ENCODE results near the gene MRAP. TPM values are rescaled to one million over a fixed set of nuclear protein-coding genes. Genes with fewer than 3 reads are reported as not detected.

Gene MRAP
- total RNA-seq, 2 donors from 2014 or later = 0.33 TPM; not detected in 1

DNA sequence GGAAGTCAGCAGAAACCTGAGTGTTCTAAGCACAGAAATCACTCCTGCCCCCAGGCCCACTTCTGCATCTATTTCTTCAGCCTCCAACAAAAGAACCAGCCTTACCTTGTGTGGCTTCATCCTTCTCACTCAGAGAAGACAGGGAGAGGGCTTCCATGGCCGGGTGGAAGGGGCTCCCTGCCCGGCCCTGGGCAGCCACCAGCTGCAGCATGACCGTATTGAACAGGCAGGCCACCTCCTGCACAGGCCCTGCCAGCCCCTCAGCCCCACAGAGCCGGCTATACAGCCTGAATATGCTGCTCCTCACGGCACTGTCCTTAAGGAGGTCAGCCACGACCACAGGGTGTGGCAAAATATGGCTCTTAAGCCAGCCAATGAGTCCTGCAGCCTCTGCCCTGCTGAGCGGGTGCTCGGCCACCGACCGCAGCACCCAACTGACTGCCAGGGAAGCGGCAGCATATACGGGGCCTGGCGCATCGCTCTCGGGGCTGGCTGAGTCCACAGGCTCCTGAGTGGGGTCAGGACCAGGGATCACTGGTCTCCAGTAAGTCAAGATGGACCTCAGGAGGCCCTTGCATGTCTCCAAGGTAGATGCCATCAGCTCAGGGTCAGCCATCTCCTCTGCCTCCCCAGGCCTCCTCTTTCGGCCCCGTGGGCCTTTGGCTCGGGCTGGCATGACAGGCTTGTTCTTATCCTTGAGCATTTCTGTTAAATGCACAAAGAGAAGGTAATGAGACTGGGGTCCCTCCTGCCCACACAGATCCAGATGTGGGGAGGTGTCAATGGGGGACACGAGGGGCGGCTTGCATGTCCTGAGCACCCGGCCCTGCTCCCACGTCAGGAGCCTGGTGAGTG is 17.9 kb downstream of the MRAP start:
- peak; percentile 67 for DNase-seq (ENCODE audit: low spot score)
- intact Hi-C loops (cut with DNase I) = no loop called here

DNA sequence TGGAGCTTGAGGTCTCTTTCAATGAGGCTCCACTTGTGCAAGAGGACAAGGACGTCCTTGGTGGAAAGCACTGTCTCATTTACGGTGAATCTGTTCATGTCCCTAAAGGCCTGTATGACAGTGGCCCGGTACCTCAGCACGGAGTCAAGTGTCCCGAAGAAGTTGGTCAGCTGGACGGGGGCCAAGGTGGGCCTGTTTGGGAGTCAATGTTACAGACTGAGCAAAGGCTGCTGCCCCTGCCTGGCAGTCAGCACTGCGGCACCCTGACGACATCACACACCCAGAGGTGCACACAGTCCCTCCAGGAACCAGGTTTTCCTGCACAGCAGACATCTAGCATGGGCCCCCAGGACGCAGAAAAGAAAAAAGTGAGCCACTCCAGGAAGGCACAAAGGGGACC is 19.1 kb downstream of the MRAP start:
- intact Hi-C loops (cut with DNase I) = no loop called here
- DNase-seq (ENCODE audit: low spot score) = peak; percentile 79

DNA sequence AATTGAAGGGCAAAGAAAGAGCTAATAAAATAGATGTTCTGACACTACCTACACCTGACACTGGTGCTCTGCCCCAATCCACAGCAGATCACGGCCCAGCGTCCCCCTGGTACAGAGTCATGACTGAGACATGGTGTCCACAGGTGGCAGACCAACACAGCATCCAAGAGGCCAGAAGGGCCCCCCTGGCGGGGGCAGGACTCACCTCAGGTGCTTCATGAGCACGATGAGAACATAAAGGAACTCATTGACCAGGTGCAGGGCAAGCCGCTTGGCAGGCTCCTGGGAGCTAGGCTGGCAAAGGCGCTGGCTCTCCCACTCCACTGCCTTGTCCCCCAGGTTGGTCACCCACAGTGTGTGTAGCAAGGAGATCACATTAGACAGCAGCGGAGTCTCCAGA is 20.4 kb downstream of the MRAP start:
- intact Hi-C loops (cut with DNase I) = no loop called here
- DNase-seq (ENCODE audit: low spot score) = no peak

DNA sequence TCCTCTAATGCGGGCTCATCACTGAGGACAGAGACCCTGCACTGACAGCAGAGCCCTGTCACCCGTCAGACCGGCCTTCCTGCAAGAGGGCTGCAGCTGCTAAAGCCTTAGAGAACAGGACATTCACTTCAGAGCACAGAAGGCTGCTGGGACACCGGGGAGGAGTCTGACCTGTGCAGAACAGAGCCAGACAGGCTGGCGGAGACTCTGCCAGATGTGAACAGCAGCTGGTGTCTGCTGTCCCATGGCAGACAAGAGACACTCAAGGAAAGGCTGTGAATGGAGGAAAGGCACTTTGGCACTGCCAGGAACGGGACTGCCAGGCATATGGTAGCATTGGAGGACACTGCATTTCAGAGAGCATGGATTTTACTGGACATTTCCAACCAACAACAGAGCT is 21.4 kb downstream of the MRAP start:
- DNase-seq (ENCODE audit: low spot score) = no peak
- intact Hi-C loops (cut with DNase I) = no loop called here

DNA sequence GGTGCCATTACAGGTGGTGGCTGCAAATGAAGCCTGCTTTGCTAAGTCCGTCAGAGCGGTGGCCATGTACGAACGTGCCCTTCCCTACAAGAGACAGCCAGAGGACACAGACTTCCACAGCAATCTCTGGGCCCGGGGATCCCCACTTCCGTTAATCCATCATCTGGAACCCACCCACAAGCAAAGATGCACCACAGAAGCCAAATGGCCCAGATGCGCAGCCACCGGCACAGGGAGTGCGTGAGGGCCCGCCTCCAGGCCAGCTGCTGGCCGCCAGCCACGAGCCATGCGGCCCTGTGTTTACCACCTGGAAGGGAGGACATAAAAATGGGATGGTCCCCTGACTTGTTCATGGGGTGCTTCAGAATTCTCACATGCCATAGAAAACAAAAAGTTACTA is 22.1 kb downstream of the MRAP start:
- intact Hi-C loops (cut with DNase I) = no loop called here
- no peak for DNase-seq (ENCODE audit: low spot score)

DNA sequence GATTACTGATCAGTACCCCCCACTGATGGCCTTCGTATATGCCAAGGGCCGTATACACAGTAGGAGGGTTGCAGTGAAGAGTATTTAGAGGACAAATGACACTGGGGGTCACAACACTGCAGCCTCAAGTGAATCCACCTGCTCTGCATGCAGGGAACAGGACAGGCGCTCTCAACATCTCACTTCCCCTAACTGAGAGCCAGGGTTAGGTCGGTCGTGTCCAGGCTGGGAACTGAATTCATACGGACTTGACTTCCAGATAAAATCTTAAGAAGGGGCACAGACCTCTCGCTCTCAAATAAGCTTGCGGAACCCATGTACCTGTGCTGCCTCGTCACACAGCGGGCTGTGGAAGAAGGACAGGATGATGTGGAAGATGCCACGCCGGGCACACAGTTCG is 22.8 kb downstream of the MRAP start:
- DNase-seq (ENCODE audit: low spot score) = no peak
- intact Hi-C loops (cut with DNase I) = no loop called here

DNA sequence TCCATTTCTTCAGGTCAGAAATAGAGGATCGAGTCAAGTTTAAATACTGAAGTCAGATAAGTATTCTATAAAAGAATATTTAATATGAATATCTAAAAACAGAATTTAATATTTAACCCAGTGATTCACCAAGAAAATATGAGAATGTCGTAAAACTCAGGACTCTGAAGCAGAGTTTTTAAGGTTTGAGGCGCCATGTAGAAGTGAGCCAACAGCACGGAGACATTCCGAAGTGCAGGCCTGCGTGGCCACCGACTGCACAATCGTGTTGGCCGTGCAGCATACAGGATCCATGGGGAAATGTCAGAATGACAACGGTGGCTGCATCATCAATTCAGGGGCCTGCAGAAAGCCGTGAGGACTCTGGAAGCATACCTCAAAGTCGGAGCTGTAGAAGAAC is 23.4 kb downstream of the MRAP start:
- no peak for DNase-seq (ENCODE audit: low spot score)
- intact Hi-C loops (cut with DNase I) = no loop called here

DNA sequence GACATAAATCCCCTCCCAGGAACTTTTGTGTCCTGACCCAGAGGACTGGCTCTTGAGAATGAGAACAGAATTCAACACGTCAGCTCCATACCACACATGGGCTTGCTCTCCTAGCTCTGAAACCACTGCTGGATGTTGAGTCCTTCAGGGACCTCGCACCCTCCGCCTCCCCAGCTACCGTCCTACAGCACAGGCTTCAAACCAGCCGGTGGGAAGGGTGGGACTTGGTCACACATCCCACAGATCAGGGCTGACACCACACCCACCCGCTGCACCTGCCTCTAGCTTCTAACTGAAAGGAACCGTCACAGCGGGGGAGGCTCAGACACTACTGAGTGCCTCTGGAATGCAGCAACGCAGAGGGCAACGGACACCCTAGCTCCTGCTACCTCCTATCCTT is 24.0 kb downstream of the MRAP start:
- intact Hi-C loops (cut with DNase I) = no loop called here

DNA sequence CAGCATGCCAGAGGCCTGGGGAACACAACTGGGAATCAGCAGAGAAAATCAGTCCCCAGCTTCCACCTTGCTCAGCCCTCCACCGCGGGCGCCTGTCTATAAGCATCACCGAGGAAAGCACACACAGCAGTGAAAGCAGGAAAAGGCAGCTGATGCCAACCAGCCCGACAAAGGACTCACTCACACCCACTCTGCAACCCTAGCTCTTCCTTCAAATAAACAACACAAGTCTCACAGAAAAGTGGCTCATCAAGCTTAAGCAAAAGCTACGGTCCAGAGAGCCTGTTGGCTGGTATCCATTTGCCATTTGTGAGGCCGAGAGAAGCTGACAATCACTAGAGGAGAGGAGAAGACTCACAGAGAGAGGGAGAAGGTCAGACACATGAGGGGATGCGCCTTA is 27.1 kb downstream of the MRAP start:
- DNase-seq (ENCODE audit: low spot score) = no peak
- intact Hi-C loops (cut with DNase I) = no loop called here

More for the DNA sequence above, 24.0 kb downstream of the MRAP start:
- no peak for DNase-seq (ENCODE audit: low spot score)

DNA sequence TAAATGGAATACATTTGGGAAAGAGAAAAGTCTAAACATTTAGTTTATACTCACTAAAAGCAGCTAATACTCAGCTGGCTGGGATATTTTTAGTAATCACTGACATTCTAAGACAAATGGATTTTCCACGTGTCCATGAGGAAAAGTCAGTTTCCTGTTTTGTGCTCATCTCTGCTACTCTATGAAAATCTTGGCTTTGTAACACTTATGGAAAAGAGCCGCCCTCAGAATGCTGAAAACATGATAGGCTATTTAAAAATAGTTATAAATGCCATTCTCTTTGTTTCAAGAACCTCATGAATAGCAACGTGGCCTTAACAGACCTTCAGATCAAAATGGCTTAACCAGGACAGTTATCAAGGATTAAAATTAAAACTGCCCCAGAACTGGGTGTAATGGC is 29.9 kb downstream of the MRAP start:
- intact Hi-C loops (cut with DNase I) = no loop called here
- DNase-seq (ENCODE audit: low spot score) = no peak

DNA sequence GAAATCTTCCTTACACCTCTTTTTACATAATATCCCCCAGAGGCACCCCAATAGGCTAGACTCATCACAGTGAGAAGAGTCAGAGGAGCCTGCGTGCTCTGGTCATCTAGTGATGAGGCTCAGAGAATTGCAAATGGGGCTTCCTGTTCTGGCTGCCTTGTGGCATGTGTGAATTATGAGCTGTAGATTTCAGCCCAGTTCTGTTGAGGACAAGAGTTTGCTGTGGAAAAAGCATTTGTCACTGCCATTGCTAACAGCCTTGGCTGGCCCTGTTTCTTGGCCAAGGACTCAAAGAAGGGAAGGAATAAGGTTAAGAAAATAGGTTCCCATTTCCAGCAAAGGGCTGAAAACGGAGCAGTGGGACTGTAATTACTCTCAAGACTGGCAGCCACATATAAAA is 30.7 kb downstream of the MRAP start:
- intact Hi-C loops (cut with DNase I) = no loop called here
- DNase-seq (ENCODE audit: low spot score) = peak; percentile 87

DNA sequence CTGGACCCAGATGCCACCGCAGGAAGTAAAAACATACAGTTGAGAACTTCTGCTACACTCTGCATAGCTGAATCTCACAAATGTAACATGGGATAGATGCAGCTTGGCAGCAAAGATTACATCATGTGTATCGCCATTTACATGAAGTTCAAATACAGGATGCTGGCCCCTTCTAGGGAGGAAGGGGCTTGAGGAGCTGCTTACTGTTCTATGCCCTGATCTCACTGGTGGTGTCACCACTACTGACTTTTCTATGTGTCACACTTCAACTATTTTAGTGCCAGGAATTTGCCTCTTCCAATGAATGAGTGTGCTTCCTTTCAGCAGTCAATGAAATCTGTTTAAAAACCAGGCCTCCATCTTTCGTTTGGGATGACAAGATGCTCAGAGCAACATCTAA is 31.1 kb downstream of the MRAP start:
- no peak for DNase-seq (ENCODE audit: low spot score)
- intact Hi-C loops (cut with DNase I) = no loop called here

DNA sequence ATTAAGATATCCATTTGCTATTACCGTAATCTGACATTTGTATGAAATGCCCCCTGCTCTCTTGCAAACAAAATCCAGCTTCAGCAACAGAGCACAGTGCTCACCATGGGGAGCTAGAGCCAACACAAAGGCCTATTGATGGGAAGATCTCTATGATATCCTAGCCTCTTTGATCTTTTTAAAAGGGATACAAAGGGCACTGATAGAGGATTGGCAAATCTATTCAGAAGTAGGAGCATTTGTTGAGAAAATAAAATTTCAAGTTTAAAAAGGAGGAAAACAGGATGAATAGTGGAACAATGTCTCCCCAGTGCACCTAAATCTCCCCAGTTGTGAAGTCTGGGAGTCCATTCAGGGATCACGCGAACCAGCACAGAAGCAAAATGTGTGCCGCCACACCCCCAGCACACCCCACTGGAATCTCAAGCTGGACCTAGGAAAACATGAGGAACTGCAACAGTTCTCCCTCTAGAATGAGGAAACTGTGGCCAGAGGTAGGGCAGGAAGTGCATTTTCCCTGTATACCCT is 32.2 kb downstream of the MRAP start:
- intact Hi-C loops (cut with DNase I) = no loop called here
- peak; percentile 13 for DNase-seq (ENCODE audit: low spot score)

DNA sequence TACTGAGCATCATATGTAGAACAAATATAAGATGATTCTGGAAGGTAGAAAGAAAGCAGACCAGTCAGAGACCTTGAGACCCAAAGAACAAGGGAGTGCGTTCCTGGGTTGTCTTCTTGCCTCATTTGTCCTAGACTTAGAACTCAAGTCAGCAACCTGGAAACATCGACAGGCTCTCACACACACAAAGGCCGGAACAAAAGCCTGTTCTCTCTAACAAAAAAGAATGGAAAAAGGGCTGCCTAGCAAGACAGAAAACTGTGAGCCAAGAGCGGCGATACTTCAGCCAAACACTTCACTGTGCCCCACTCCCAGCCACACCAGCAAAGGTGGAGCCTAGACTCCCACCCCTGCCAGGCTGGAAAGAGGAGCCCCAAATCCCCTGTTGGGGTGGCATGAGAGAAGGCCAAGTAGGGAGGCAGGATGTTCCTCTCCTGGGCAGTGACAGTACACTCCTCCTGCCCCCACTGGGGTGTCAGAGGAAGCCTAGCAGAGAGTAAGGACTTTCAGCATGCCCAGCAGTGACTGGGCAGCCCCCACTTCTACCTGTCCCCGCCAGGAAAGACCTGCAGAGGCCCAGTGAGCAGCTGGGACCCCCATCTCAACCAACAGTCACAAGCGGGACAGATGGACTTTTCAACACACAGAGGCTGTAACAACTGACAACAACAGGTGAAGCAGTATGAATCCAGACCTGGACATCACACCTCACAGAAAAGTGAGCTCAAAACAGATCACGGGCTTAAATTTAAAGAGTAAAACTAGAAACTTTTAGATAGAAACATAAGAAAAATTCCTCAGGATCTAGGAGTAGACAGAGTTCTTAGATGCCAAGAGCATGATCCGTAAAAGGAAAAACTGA is 33.0 kb downstream of the MRAP start:
- DNase-seq (ENCODE audit: low spot score) = peak; percentile 45
- intact Hi-C loops (cut with DNase I) = no loop called here

DNA sequence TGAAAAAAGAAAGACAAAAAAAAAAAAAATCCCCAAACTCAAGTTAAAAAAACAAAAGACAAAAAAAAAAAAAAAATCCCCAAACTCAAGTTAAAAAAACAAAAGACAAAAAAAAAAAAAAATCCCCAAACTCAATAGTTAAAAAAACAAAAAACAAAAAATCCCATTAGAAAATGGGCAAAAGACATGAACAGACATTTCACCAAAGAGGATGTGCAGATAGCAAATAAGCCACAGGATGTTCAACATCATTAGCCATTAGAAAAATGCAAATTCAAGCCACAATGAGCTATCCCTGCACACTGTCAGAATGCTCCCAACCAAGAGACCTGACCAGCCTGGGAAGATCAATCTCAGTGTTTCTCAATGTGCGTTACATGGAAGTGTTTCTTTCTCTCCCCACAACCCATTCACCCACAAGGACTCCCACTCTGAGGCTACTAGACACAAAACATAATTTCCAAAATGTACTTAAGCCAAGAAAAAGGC is 33.9 kb downstream of the MRAP start:
- intact Hi-C loops (cut with DNase I) = no loop called here

DNA sequence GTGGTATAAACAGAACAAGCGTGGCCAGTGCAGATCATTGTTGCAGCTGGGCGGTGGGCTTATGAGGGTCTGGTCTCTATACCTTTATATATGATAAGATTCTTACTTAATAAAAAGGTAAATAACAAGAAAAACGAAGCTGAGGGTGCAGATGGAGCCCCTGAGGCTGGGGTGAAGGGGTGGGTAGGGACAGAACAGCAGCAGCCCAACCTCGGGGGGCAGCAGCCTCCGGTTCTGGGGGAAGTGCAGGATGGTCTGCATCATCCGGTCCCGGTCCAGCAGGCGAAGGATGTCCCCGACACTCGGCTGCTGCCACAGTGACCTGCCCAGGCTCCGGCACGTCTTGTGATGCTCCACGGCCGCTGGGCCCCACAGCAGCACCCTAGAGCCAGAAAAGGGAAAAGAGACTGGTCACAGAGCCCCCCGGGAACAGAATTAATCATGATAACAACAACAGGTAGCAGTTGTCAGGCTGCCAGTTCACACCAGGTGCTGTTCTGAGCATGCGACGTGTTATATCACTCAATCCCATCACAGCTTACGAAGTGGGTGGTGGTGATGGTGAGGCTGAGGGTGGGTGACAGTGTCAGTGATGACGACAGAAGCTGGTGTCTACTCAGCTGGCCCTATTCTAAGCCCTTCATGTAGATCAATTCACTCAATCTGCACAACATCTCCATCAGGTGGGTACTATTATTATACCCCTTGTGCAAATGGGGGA is 35.5 kb downstream of the MRAP start:
- DNase-seq (ENCODE audit: low spot score) = no peak
- intact Hi-C loops (cut with DNase I) = loop anchor here in 1 of 2 donors (1.0 kb wide), 1 partner anchor 50 kb away; no protein-coding TSS in a partner anchor

More for the DNA sequence above, 33.9 kb downstream of the MRAP start:
- no peak for DNase-seq (ENCODE audit: low spot score)

DNA sequence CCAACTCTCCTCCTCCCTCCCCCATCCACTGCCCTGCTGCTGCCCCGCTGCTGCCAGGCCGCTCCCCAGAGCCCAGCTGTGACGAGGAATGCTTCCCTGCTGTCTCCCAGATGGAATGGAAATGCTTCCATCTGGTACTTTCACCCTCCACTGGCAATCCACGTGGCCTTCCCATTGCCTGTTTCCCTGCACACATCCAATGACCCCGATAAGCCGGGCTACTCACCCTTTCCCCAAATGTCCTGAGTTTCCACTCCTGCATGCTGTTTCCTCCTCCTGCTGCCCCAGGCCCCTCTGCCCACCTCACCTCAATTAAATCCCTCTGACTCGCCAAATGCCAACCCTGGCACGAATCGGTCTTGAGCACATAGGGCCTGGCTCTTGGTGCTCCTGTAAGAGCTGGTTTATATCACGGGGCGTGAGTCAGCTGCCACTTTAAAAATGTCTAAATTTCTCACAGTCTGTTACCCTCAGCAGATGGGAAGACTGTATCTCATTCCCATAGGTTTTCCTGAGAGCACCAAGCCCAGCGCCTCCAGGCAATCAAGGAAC is 36.4 kb downstream of the MRAP start:
- DNase-seq (ENCODE audit: low spot score) = no peak
- intact Hi-C loops (cut with DNase I) = no loop called here

DNA sequence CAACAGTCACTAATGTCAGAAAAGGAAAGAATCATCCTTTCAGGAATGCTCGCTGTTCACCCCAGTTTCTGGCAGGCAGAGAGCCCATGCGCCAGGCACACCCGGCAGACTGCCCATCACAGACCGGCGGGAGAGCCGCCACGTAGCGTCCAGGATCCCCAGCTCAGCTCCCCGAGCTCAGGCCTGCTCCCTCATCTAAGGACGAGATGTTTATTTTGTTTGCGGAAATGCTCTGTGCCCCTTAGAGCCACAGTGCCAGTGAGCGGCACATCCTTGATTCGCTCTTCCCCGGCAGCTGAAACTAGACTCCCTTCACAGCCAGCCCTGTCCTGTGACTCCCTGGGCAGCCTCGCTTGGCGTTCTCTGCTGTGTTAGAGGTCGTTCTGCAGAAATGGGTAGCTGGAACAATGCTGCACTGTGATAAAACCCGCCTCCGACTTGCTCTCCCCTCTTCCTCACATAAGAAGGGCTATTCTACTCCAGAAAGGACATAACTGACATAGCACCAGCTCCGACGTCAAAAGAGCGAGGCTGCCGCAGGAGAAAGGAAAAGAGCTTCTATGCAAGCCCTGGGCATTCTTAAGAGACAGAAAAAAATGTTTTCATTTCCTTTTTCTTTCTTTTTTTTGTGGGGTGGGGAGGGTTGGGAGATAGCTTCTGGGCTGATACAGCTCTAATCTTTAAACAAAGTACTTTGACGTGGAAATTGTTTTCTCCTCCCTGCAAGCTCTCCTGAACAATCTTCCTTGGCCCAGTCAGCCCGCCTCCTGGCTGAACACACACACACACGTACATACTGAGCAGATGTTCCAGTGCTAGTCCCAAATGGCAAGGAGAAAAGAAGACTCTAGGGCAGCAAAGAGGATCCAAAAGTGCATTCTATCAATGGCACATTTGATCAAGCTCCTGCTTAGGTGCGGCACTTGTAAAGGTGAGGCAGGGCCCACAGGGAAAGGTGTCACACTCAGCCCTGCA is 37.2 kb downstream of the MRAP start:
- intact Hi-C loops (cut with DNase I) = no loop called here

More for the DNA sequence above, 37.2 kb downstream of the MRAP start:
- DNase-seq (ENCODE audit: low spot score) = no peak

All from posterior vena cava (tissue), 2 donors.